ENCODE results near the gene EGFL8. TPM values are rescaled to one million over a fixed set of nuclear protein-coding genes. Genes with fewer than 3 reads are reported as not detected.

EGFL8 gene
- total RNA-seq, 1 donor from 2014 or later: 9.2 TPM

DNA sequence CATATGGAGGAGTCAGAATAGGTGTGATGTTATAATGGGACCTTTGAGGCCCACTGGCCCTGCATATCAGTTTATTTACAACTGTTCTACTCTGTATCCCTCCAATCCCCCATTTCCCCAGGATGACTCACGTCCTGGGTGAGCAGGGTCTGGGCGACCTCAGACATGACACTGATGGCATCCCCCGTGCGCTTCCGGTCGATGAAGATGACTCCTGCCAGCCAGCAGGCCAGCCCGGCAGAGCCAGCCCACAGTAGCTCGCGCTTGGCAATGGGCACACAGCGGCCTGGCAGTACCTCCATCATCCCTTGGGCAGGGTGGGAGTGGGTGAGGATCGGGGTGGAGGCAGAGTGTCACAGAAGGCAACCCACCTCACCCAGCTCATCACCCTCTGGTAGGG, 5.9 kb downstream of the EGFL8 start:
- peaks cover 15% of the 10 kb centered on the region for H3K4me1 ChIP-seq
- no peak for DNase-seq
- H3K9me3 ChIP-seq (replicated peaks): no peaks in the 10 kb centered on the region
- H3K27ac ChIP-seq (replicated peaks): no peak overlapping the region
- peaks cover 50% of the 10 kb centered on the region for H3K36me3 ChIP-seq
- no peak overlapping the region for H3K4me3 ChIP-seq
- H3K27me3 ChIP-seq (ENCODE audit: low read depth): no peaks in the 10 kb centered on the region
- TF ChIP-seq, protein P1, sequence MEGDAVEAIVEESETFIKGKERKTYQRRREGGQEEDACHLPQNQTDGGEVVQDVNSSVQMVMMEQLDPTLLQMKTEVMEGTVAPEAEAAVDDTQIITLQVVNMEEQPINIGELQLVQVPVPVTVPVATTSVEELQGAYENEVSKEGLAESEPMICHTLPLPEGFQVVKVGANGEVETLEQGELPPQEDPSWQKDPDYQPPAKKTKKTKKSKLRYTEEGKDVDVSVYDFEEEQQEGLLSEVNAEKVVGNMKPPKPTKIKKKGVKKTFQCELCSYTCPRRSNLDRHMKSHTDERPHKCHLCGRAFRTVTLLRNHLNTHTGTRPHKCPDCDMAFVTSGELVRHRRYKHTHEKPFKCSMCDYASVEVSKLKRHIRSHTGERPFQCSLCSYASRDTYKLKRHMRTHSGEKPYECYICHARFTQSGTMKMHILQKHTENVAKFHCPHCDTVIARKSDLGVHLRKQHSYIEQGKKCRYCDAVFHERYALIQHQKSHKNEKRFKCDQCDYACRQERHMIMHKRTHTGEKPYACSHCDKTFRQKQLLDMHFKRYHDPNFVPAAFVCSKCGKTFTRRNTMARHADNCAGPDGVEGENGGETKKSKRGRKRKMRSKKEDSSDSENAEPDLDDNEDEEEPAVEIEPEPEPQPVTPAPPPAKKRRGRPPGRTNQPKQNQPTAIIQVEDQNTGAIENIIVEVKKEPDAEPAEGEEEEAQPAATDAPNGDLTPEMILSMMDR (IDR thresholded peaks at IDR 0.05; ENCODE audit: borderline replicate concordance): no peak
- intact Hi-C loops (cut with micrococcal nuclease): no loop called here

DNA sequence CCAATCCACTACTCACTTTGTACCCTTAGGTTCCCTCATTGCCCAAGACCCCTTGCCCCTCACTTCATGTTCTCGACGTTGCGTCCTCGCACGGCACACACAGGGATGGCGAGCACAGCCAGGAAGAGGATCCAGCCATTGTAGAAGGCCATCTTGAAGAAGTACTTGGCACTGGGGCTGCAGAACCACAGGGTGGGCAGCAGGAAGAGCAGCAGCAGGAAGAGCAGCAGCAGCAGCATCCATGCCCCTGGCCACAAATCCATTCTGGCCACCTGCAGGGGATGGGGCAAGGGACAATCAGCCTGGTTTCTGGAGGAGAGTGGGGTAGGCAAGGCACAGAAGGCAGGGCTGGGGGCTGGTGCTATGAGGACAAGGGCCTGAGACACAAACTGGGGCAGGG, 6.8 kb downstream of the EGFL8 start:
- intact Hi-C loops (cut with micrococcal nuclease): no loop called here
- Histone ChIP-seq H3K9me3 (replicated peaks) (no peaks in the 10 kb centered on the region), H3K4me3 (no peak overlapping the region), H3K36me3 (peaks cover 41% of the 10 kb centered on the region), H3K27ac (replicated peaks) (no peak overlapping the region), H3K27me3 (ENCODE audit: low read depth) (no peaks in the 10 kb centered on the region), H3K4me1 (peaks cover 23% of the 10 kb centered on the region)
- TF ChIP-seq, protein P1 (IDR thresholded peaks at IDR 0.05; ENCODE audit: borderline replicate concordance): no peak
- no peak for DNase-seq

DNA sequence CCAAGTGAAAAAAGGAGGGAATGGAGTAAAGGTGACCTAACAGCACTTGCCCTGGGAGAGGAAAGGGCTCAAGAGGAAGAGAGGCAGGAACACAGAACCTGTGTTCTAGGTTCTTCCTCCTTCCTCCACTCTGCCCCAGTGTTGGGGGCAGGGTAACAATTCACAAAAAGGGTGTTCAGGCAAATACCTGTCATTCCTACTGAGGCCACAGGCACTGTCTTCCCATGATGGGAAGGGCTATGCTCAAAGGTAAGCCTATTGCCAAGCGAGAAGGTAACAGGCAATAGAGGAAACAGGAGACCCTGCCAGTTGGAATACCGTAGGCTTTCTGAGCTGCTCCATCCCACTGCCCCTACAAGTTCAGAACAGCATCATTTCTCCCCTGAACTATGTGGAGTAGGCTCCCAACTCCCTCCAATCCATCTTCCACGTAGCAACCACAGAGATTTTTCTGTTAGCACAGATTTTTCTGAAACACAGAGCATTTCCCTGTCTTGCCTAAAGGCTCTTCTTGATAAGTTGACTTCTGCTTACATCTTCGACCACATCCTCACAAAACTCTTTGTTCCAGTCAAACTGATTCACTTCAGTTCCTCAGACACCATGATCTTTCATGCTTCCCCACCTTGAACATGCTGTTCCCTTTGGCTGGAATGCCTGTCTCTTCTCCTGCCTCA, 8.8 kb downstream of the EGFL8 start:
- H3K27me3 ChIP-seq (ENCODE audit: low read depth): no peaks in the 10 kb centered on the region
- intact Hi-C loops (cut with micrococcal nuclease): no loop called here
- H3K9me3 ChIP-seq (replicated peaks): no peaks in the 10 kb centered on the region
- H3K36me3 ChIP-seq: peaks cover 22% of the 10 kb centered on the region
- H3K27ac ChIP-seq (replicated peaks): no peak overlapping the region
- DNase-seq: no peak
- peaks cover 34% of the 10 kb centered on the region for H3K4me1 ChIP-seq
- TF ChIP-seq, protein P1 (IDR thresholded peaks at IDR 0.05; ENCODE audit: borderline replicate concordance): no peak
- H3K4me3 ChIP-seq: no peak overlapping the region

DNA sequence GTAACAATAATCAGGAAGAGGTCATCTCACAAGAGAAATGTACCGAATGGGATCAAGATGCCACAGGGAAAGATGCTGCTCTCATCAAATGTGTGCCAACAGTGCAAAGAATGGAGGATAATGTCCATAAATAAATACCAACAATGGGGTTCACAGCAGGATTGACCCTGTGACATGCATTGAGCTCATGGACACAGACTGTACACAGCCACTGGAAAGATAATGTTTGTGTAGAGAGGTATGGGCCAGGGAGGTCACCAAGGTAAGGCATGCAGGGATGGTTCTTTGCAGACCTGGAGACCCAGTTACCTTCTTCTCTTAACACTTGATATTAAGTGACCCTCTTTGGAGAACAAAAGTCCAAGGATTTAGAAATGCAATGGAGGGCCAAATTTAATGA, 10.0 kb downstream of the EGFL8 start:
- TF ChIP-seq, protein P1 (IDR thresholded peaks at IDR 0.05; ENCODE audit: borderline replicate concordance): no peak
- Histone ChIP-seq H3K4me3 (no peak overlapping the region), H3K9me3 (replicated peaks) (no peaks in the 10 kb centered on the region), H3K4me1 (peaks cover 44% of the 10 kb centered on the region), H3K36me3 (peaks cover 16% of the 10 kb centered on the region), H3K27me3 (ENCODE audit: low read depth) (no peaks in the 10 kb centered on the region), H3K27ac (replicated peaks) (no peak overlapping the region)
- no peak for DNase-seq
- intact Hi-C loops (cut with micrococcal nuclease): no loop called here

DNA sequence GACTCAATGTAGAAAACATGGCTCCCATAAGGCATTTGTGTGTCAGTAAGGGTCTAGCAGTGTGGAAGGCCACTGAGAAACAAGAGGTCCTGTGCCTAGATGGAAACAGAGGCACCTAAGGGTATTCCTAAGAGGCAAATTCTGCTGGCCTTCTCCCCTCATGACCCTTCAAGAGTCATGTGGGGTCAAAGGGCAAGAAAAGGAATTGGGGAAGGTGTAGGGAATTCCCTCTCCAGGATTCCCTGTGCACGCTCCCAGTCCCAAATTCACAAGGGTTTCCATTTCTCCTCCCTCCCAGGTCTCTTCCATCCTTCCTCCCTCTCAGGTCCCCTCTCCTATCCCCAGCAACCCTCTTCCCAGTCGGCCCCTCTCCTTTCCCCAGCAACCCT, 10.9 kb downstream of the EGFL8 start:
- TF ChIP-seq, protein P1 (IDR thresholded peaks at IDR 0.05; ENCODE audit: borderline replicate concordance): no peak
- H3K9me3 ChIP-seq (replicated peaks): no peaks in the 10 kb centered on the region
- H3K27ac ChIP-seq (replicated peaks): peak overlapping the region; percentile 97
- DNase-seq: no peak
- intact Hi-C loops (cut with micrococcal nuclease): no loop called here
- peaks cover 53% of the 10 kb centered on the region for H3K4me1 ChIP-seq
- peak overlapping the region; percentile 93 for H3K4me3 ChIP-seq
- peaks cover 18% of the 10 kb centered on the region for H3K36me3 ChIP-seq
- H3K27me3 ChIP-seq (ENCODE audit: low read depth): no peaks in the 10 kb centered on the region
